Neural crest cell (in vitro differentiated cells): ENCODE results near the gene SRRM2. TPM values are rescaled to one million over a fixed set of nuclear protein-coding genes. Genes with fewer than 3 reads are reported as not detected.

Experiments used
- DNase-seq: peaks from one replicate; pipeline ENCODE4 v3.0.0; 2021; ENCODE audit warnings: low read depth, mixed read lengths, low spot score
- H3K27ac Mint-ChIP-seq: one replicate; pipeline ENCODE4 v1.8.0; 2021; ENCODE audit warnings: mild to moderate bottlenecking, mixed read lengths; ENCODE audit not compliant: unreplicated experiment
- H3K27me3 Mint-ChIP-seq: 2 replicates; pipeline ENCODE4 v1.8.0; 2021; ENCODE audit warnings: low read depth, mild to moderate bottlenecking, mixed read lengths
- H3K36me3 Mint-ChIP-seq: 2 replicates; pipeline ENCODE4 v1.8.0; 2021; ENCODE audit warnings: low read depth, mild to moderate bottlenecking, mixed read lengths
- H3K4me1 Mint-ChIP-seq: 2 replicates; pipeline ENCODE4 v1.8.0; 2021; ENCODE audit warnings: mixed read lengths
- H3K4me3 Mint-ChIP-seq: one replicate; pipeline ENCODE4 v1.8.0; 2021; ENCODE audit warnings: mild to moderate bottlenecking, mixed read lengths
- H3K9me3 Mint-ChIP-seq: 2 replicates; pipeline ENCODE4 v1.8.0; 2021; ENCODE audit warnings: mixed read lengths
- total RNA-seq: library from RNA; stranded (reverse); gene quantifications from 2 replicates; pipeline ENCODE4 v1.2.1, GENCODE V29; 2021
- TF ChIP-seq, protein P1 (sequence below): fragments of 200-600 bp; sonication (generic); conservative IDR thresholded peaks from 2 replicates; pipeline ENCODE4 v1.5.0; 2021; ENCODE audit warnings: antibody characterized with exemption, mild to moderate bottlenecking

The SRRM2 gene
- total RNA-seq, 1 donor from 2014 or later, result 803 TPM

DNA sequence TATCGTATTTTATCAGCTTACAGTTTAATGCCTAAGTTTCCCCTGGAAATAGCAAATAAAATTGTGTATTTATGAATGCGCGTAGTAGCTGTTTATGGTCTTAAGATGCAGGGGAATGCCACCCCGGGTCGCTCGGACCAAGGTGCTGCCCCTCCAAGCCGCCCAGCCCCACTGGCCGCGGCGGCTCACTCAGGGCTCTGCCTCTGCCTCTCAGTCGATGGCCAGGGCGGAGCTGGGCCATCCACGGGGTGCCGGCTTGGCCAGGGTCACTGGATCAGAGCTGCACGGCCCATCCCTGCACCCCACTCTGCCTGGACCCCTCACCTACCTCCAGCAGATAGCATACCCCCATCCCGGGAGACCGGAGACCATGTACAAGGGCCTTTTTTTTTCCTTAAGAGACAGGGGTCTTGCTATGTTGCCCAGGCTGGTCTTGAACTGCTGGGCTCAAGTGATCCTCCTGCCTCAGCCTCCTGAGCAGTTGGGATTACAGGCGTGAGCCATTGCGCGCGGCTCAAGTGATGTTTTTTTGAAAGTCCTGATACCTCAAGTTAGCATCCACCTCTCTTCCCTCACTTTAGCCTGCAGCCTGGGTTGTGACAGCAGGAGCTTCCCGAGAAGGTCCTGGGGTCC, 43.4 kb upstream of the SRRM2 start:
- no peak for DNase-seq
- TF ChIP-seq, protein P1, sequence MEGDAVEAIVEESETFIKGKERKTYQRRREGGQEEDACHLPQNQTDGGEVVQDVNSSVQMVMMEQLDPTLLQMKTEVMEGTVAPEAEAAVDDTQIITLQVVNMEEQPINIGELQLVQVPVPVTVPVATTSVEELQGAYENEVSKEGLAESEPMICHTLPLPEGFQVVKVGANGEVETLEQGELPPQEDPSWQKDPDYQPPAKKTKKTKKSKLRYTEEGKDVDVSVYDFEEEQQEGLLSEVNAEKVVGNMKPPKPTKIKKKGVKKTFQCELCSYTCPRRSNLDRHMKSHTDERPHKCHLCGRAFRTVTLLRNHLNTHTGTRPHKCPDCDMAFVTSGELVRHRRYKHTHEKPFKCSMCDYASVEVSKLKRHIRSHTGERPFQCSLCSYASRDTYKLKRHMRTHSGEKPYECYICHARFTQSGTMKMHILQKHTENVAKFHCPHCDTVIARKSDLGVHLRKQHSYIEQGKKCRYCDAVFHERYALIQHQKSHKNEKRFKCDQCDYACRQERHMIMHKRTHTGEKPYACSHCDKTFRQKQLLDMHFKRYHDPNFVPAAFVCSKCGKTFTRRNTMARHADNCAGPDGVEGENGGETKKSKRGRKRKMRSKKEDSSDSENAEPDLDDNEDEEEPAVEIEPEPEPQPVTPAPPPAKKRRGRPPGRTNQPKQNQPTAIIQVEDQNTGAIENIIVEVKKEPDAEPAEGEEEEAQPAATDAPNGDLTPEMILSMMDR, result no peak
- H3K4me1 Mint-ChIP-seq, result no peaks in the 10 kb centered on the region
- no peak overlapping the region for H3K4me3 Mint-ChIP-seq
- no peaks in the 10 kb centered on the region for H3K27me3 Mint-ChIP-seq
- no peaks in the 10 kb centered on the region for H3K9me3 Mint-ChIP-seq
- no peaks in the 10 kb centered on the region for H3K36me3 Mint-ChIP-seq
- H3K27ac Mint-ChIP-seq, result no peak overlapping the region

DNA sequence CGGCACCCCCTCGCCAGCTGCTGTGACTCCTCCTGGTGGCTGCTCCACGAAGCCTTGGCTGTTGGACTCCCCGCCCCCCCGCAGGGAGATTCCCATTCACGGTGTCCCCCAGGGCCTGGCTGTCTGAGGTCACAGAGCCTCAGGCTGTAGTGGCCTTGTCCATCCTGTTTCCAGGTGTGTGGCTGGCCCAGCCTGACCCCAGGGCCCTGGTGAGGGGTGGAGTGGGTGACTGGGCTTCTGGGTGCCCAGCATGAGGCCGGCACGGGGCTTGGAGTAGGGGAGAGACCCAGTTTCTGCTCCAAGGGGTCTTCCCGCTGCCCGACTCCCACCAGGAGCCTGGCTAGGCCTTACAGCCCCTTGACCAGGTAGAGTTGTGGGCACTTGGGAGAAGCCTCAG, 42.9 kb upstream of the SRRM2 start:
- Mint-ChIP-seq H3K27ac (no peak overlapping the region), H3K4me3 (no peak overlapping the region), H3K4me1 (no peaks in the 10 kb centered on the region), H3K27me3 (no peaks in the 10 kb centered on the region), H3K9me3 (no peaks in the 10 kb centered on the region), H3K36me3 (no peaks in the 10 kb centered on the region)
- no peak for DNase-seq
- TF ChIP-seq, protein P1, result no peak

DNA sequence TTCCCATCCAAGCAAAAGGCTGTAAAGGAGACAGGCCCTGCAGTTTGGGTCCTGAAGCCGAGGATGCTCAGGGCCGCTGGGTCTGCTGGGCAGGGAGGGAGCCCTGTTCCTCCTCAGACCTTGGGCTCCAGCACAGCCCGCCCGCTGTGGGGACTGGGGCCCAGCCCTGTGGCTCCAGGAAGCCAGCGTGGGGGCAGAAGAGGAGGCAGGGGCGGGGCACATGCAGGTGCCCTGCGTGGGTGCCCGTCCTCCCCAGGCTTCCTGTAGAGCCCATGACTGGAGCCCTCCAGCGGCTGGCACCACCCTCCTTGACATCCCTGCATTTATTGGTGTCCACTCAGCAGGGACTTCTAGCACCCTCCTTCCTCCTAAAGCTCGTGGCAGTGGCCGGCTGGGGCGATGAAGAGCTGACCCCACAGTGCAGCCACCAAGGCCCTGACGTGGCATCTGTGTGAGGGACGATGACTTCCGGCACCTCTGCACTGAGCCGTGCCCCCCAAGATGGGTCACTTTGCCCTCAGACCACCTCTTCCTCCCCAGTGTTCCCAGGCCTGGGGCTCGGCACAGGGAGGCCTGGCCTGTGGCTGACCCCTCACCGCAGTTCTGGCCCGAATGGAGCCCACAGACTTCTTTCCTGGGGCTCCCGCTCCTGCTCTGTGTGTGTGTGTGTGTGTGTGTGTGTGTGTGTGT, 42.3 kb upstream of the SRRM2 start:
- Mint-ChIP-seq H3K4me3 (no peak overlapping the region), H3K27ac (no peak overlapping the region), H3K4me1 (no peaks in the 10 kb centered on the region), H3K36me3 (no peaks in the 10 kb centered on the region), H3K9me3 (no peaks in the 10 kb centered on the region), H3K27me3 (peaks cover 4% of the 10 kb centered on the region)
- DNase-seq, result no peak
- TF ChIP-seq, protein P1, result no peak

DNA sequence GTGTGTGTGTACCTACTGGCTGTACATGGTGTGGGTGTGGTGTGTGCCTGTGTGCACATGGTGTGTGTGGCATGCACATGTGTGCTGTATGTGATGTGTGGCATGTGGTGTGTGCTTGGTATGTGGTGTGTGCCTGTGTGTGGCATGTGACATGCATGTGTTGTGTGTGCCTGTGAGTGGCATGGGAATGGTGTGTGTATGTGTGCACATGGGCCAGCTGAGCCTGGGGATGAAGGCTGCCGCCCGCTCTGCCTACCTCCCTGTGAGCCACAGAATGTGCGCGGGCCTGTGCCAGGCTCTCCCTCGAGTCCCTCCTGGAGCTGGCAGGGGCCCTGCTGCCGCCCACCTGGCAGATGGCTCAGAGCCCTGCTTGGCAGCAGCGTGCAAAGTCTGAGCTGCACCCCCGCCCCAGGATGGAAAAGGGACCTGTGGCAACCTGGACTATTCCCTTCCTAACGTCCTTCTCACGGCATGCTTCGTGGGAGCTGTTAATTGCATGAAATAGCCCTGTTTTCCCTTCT, 41.7 kb upstream of the SRRM2 start:
- TF ChIP-seq, protein P1, result no peak
- Mint-ChIP-seq H3K4me1 (no peaks in the 10 kb centered on the region), H3K4me3 (no peak overlapping the region), H3K36me3 (no peaks in the 10 kb centered on the region), H3K27ac (no peak overlapping the region), H3K9me3 (no peaks in the 10 kb centered on the region), H3K27me3 (peaks cover 5% of the 10 kb centered on the region)
- no peak for DNase-seq

DNA sequence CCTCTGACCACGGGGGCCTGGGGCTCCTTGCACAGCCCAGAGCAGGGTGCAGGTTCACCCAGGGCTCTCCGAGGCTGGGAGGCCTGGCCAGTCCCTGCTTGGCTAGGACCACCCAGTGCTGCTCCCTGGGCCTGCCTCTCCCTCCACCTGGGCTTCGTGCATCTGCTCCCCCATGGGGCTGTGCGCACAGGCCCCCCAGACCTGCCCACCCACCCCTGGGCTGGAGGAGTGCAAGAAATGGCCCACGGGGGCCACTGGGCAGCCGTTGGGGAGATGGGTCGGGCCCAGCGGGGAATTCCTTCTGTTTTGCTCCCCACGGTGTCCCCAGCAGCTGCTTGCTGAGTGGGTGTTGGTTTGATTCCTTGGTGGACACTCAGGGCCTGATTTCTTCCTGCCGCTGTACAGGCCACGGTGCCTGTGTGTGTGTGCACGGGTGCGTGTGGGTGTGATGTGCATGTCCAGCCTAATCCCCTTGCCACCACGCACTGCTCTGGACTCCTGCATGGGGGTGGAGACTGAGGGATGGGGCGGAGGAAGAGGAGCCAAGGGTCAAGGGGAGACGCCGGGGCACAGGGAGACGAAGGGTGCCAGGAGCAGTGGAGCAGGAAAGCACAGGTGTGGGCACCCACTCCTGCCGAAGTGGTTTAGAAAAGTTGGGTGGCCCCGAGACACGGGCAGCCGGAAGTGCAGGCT, 40.9 kb upstream of the SRRM2 start:
- no peak for DNase-seq
- Mint-ChIP-seq H3K27me3 (peaks cover 8% of the 10 kb centered on the region), H3K4me3 (no peak overlapping the region), H3K4me1 (no peaks in the 10 kb centered on the region), H3K27ac (no peak overlapping the region), H3K36me3 (no peaks in the 10 kb centered on the region), H3K9me3 (no peaks in the 10 kb centered on the region)
- TF ChIP-seq, protein P1, result no peak
